Jurkat, Clone E6-1 (cell line): ENCODE results near the gene EVA1C.
"Not testable (repeated sequence)": the region's sequence is repeated elsewhere in the genome, so short reads cannot be mapped to it uniquely, and the experiment has no call there.

Source experiments
- DNase-seq: peaks from one replicate; pipeline ENCODE4 v3.0.0-alpha.2; 2011; ENCODE audit warnings: low read depth, low spot score
- H3K4me3 ChIP-seq: 2 replicates; pipeline ENCODE4 v1.5.1; 2011; ENCODE audit warnings: mild to moderate bottlenecking, low read length, control low read depth, moderate library complexity

EVA1C gene

DNA sequence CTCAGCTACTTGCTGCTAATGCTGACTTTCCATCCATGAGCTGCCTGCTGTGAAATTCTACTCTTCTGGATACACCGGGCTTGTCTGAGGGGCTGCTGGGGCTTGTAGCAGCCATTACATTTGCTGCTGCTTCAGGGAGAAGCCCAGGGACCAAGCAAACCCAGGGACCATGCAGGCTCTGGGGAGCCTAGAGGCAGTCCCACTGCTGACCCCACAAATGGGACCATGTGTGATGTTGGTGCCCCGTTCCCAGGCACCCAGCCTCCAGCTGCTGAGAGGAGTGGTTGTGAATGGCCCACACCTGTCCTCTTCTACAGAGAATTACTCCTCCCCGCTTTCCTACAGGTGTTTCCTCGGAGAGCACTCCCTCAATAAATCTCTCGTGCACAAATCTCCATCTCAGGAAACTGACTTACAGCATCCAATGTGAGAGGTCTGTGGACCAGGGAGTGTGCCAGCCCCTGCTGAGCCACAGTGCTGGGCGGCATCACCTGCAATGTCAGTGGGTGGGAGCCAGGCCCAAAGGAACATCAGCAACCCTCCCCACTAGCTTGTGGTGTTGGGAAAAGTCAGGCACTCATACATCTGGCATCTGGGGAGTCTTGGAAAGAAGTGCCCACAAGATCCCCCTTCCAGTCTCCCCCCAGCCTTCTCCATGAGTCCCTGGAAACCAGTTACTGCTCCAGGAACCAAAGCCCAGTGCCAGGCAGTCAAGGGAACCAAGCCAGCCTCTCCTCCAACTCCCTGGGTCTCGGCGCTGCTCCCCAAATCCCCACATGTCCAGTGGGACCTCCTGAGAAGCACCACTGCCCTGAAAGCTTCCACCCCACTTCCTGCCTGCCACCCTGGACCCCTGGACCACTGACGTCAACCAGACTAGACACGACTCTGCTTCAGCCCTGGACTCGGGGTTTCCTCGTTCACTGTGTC is 107.7 kb downstream of the EVA1C start:
- no peak overlapping the region for H3K4me3 ChIP-seq
- no peak for DNase-seq

DNA sequence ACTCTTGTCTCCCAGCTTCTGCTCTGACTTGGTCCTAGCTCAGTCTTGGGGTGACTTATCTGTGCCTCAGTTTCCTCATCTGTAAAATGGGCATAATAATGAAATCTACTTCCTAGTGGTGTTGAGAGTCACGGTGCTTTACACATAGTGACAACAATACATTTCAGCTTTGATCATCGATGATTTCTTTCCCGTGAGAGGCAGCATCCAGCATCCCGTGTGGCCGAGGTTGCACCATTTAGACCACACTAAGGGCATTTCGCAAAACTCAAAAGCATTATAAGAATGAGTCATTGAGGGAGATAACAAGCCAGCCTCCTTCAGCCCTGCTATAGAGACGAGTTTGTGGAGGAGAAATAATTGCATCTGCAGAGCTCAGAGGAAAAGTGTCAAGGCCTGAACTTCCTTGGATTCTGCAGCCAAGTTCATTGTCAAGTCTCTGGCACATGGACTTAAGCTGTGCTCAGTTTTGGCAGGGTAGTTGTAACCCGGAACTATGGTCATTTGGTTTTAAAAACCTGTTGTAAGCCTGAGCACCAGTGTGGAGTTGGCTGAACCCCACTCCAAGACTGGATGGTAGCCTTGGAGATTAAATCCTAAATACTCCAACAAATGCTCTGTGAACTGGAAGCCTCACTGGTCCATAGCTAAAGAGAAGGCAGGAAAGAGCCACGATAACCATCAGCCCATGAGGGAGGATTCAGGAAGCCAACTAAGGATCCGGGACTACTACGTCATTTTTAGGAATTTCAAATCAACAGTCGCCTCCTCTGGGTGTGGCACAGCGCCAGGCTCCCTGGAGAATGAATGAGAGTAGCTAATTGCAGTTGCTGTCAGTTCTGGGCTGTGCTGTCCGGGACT is 108.6 kb downstream of the EVA1C start:
- H3K4me3 ChIP-seq = no peak overlapping the region
- no peak for DNase-seq

DNA sequence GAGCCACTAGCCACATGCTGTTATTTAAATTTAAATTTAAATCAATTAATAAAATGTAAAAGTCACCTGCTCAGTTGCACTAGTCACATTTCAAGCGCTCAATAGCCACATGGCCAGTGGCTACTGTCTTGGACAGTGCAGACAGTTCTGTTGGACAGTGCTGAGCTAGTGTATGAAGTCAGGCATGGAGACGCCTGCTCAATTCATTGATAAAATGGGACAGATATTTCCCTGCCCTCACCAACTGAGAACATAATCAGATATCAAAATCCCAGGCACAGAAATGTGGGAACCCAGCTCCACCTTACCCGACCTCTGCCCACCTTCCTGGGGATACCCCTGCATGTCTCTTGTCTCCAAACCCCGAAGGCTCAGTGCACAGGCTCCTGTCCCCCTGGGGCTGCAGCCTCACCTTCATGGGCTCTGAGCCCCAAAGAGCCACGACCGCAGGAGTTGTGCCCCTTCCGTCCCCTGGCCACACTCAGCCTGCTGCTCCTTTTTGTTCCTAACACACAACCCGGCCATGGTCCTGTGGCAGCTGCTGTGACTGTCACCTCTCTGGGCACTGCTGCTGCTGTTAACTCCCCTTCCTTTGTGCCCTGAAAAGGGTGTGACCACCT is 109.3 kb downstream of the EVA1C start:
- DNase-seq = no peak
- no peak overlapping the region for H3K4me3 ChIP-seq

DNA sequence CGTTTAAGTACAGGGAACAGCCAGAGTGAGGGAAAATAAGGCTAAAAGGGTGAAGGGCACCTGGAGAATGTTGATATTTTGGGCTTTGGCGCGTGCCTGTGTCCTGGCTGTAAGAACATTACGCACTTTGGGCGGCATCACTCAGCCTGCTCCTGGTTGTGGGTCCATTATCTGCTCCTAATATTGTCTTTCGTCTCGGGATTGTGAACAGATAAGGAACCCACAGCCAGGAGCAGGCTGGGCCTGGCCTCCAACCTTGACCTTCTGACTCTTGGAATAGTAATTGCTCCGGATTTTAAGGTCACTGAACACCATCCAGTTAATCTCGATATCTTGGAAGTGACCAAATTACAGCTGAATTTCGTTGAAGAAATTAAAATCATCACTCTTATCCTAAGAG is 111.0 kb downstream of the EVA1C start:
- no peak for DNase-seq
- H3K4me3 ChIP-seq = no peak overlapping the region

DNA sequence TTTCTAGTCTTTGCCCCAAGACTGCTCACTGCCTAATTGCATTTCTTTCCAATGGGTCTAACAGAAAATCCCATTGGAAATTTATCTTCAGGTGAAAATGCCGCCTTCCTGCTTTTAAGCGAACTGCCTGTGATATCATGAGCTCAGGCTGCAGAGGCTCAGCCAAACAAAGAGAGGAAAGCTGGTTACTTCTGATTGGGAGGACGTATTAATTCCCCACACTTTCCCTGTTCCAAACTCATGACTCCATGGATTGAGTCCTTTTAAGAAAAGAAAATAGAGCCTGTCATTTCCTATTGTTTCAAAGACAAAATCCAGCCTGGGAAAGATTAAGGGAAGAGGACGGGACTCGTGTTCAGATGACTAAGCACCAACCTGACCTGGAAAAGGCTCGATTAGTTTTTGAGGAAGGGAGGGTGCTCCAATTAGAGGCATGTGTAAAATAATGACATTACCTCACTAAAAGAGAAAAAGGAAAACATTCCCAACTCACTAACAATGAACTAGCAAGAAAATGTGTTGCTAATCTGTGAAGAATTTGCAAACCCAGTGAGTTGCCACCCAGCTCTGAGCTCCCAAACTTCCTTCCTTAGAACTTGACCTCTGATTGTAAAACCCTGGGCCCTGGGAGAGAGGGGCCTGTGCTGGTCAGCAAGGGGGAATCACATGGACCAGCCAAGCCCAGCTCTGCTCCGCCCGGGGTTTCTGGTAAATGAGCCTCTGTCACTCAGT is 111.6 kb downstream of the EVA1C start:
- DNase-seq = no peak
- no peak overlapping the region for H3K4me3 ChIP-seq

DNA sequence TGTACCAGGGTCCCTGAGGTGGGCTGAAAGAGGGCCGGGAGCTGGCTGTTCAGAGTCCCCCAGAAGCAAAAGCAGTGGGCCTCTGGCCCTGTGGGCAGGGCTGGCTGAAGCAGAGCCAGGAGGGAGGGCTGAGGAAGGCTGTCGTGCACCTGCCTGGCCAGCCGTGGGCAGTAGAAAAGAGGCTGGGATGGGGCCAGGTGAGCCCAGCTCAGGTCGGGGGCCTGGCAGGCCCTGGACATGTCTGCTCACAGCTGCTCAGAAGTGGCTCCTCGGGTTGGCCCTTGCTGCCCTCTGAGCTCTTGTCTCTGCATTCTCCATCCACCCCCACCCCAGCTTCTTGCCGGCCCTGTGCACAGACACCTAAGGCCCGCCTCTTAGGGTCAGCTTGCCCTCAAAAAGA is 112.8 kb downstream of the EVA1C start:
- H3K4me3 ChIP-seq = no peak overlapping the region
- DNase-seq = no peak

DNA sequence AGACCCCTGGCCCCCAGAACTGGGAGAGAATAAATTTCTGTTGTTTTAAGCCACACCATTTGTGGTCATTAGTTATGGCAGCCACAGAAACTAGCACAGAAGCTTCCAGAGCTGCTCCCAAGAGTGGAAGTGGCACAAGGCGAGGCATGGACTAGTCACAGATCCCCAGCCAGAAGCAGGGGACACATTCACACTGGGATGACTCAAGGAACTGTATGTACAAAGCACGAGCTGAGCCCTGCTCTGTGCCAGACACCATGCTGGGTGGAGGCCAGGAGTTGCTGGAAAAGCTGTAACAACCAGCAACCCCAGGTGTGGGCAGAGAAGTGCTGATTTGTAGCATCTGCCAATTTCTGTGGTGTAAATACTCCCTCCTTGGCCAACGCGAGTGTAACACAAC is 117.2 kb downstream of the EVA1C start:
- DNase-seq = no peak
- no peak overlapping the region for H3K4me3 ChIP-seq

DNA sequence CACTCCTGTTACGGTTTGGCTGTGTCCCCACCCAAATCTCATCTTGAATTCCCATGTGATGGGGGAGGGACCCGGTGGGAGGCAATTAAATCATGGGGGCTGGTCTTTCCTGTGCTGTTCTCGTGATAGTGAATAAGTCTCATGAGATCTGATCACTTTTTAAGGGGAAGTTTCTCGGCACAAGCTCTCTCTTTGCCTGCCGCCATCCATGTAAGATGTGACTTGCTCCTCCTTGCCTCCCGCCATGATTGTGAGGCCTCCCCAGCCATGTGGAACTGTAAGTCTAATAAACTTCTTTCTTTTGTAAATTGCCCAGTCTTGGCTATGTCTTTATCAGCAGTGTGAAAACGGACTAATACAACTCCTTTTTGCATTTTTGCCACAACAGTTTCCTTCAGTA is 118.3 kb downstream of the EVA1C start:
- DNase-seq, H3K4me3 ChIP-seq: not testable (repeated sequence)

DNA sequence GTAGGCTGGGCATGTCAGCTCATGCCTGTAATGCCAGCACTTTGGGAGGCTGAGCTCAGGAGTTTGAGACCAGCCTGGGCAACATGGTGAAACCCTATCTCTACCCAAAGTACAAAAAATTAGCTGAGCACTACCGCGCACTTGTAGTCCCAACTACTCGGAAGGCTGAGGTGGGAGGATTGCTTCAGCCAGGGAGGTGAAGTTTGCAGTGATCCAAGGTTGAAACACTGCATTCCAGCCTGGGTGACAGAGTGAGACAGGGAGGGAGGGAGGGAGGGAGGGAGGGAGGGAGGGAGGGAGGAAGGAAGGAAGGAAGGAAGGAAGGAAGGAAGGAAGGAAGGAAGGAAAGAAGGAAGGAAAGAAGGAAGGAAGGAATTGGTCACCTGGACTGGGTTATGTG is 119.1 kb downstream of the EVA1C start:
- H3K4me3 ChIP-seq, DNase-seq: not testable (repeated sequence)

DNA sequence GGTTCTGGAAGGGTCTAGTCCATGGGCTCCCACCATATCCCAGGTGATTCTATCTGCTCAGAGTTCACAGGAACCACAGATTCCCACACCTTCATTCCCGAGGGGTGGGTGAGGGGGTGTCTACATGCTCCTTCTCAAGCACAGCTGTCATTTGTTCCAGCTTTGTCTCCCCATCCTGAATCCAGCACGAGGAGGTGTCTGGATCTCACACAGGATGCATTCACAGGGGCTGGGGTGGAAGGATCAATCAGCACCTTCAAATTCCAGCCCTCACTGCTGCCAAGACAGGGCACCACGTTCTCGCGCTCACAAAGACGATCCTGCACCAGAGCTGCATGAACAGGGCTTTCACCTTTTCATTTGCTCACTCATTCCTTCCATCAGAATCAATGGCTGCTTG is 120.1 kb downstream of the EVA1C start:
- H3K4me3 ChIP-seq = no peak overlapping the region
- DNase-seq = no peak

DNA sequence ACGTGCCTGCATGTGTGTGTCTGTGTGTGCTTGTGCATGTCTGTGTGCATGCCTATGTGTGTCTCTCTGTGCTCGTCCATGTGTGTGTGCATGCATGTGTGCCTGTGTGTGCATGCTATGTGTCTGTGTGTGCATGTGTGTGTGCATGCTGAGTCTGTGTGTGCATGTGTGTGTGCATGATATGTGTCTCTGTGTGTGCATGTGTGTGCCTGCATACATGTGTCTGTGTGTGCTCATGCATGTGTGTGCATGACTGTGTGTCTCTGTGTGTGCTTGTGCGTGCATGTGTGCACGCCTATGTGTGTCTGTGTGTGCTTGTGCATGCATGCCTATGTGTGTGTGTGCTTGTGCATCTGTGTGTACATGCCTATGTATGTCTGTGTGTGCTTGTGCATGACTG is 120.5 kb downstream of the EVA1C start:
- H3K4me3 ChIP-seq = no peak overlapping the region
- no peak for DNase-seq

DNA sequence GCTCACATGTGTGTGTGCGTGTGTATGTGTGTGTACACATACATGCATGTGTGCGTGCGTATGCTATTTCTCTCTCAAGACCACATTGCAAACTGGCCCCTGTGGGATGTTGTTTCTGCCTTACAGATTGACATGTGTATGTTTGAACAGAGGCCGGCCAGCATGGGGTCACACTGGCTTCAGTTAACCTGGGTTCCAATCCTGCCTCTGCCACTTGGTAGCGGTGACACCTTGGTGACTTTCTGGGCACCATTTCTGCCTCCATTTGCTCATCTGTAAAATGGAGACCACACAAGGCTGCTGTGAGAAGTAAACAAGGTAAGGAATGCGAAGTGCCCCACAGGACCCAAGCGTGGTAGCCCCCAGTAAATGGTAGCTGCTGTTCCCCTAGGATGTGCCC is 121.1 kb downstream of the EVA1C start:
- DNase-seq = no peak

DNA sequence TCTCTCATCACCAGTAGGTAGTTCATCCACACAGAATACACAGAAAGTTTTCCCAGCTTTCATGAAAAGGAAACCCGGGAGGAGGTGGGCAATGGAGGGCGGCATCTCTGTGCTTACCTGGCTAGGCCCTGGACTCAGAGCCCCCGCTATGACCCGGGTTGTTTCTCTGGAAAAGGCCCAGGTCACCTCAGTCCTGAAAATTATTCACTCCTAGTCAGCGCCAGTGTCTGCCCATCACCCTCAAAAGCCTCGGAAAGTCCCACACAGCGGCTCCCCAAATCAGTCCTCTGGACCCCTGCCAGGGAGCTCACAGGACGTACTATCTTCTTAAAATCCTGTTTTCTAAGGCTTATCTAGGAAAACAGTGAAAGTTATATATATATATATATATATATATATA is 121.6 kb downstream of the EVA1C start:
- no peak overlapping the region for H3K4me3 ChIP-seq

More for the DNA sequence above, 121.1 kb downstream of the EVA1C start:
- H3K4me3 ChIP-seq = no peak overlapping the region

DNA sequence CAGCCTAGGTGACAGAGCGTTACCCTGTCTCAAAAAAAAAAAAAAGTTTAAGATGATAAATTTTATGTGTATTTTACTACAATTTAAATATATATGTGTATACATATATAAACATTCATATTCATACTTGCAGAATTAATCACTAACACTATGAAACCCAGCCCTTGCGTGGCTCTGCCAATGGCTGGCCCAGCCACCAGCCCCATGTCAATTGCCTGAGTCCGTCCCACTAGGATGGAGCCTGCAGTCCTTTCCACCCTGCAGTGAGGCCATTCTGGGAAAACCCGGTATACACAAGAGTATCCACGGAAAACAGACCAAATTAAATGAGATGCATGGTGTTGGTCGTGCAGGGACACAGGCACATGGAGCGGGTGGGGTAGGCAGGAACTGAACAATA is 123.1 kb downstream of the EVA1C start:
- no peak for DNase-seq
- no peak overlapping the region for H3K4me3 ChIP-seq

More for the DNA sequence above, 121.6 kb downstream of the EVA1C start:
- DNase-seq = no peak

DNA sequence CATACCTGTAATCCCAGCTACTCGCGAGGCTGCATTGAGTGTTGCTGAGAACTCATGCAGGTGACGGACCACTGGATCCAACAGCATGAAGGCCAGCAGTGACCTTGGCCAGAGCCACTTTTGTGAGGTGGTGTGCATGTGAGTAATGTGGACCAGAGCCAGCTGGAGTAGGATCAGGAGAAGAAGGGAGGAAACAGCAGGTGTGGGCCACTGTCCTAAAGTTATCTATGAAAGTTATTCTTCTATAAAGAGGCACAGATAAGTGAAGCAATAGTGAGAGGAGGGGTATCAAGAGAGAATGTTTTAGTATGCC is 125.0 kb downstream of the EVA1C start:
- DNase-seq = no peak

DNA sequence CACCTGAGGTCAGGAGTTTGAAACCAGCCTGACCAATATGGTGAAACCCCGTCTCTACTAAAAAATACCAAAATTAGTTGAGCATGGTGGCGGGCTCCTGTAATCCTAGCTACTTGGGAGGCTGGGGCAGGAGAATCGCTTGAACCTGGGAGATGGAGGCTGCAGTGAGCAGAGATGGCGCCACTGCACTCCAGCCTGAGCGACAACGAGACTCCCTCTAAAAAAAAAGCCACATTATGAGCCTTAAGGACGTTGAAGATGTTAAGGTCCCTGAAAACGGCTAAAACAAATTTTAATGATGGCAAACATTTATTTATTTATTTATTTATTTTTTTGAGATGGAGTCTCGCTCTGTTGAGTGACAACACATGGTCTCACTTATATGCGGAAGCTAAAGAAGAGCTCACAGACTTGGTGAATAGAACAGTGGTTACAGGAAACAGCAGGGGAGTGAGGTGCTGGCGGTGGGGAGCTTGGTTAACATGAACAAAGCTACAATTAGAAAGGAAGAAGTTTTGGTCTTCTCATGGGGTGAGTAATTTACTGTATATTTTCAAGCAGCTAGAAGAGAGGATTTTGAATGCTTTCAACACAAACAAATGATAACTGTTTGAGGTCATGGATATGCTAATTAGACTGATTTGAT is 125.8 kb downstream of the EVA1C start:
- H3K4me3 ChIP-seq = peak overlapping the region; percentile 26
- peak; percentile 84 for DNase-seq

More for the DNA sequence above, 125.0 kb downstream of the EVA1C start:
- no peak overlapping the region for H3K4me3 ChIP-seq

DNA sequence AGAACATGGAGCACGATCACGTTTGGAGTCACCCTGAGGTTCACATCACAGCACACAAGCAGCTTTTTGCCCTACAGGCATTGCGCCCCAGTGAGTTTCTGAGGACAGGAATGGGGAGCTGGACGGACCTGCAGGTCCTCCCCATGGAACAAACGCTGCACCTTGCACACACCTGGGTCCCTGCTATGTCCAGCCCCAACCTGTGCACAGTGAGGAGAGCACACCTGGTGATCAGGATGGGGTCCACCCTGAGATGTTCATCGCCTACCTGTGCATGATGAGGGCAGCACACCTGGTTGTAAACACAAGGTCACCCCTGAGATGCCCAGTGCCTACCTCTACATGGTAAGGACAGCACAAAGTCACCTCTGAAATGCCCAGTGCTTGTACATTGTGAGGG is 126.9 kb downstream of the EVA1C start:
- H3K4me3 ChIP-seq = no peak overlapping the region
- DNase-seq = no peak

DNA sequence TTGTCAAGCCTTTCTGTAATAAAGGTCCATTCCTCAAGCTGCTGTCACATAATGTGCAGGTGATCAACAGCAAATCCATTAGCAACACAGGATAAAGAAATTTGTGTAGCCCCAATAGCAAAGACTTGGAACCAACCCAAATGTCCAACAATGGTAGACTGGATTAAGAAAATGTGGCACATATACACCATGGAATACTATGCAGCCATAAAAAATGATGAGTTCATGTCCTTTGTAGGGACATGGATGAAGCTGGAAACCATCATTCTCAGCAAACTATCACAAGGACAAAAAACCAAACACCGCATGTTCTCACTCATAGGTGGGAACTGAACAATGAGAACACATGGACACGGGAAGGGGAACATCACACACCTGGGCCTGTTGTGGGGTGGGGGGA is 130.6 kb downstream of the EVA1C start:
- DNase-seq = not testable (repeated sequence)

DNA sequence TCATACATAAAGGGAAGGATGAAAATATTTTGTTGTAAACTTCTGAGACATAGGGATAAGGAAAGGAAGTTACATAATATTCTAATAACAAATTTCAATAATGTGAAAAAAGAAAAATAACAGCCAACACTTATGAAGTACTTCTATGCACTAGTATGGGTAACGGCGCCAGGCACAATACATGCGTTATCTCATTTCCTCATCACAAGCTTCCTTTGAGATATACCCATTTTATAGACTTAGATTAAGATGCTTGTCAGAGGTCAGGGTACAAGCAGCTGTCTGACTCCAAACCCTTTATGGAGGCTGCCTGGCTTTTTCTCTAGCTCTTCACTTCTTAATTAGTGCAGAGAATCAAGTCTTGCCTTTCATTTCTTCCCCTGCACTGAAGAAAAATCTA is 131.5 kb downstream of the EVA1C start:
- peak; percentile 57 for DNase-seq

More for the DNA sequence above, 130.6 kb downstream of the EVA1C start:
- H3K4me3 ChIP-seq = not testable (repeated sequence)

More for the DNA sequence above, 131.5 kb downstream of the EVA1C start:
- no peak overlapping the region for H3K4me3 ChIP-seq
